Measurements from ENCODE around the gene JHY. TPM values are rescaled to one million over a fixed set of nuclear protein-coding genes. Genes with fewer than 3 reads are reported as not detected.
"Not testable (repeated sequence)": the region's sequence is repeated elsewhere in the genome, so short reads cannot be mapped to it uniquely, and the experiment has no call there.

JHY gene
- total and polyA plus RNA-seq, 2 donors (not counting 1 experiment from before 2014, with no cell fraction given), result 2.3 to 5.1 TPM

GRCh38 chr11:122861631-122862030 is 20.9 kb upstream of the JHY start:
- Histone ChIP-seq H3K27me3 (replicated peaks in 1 of 4; ENCODE audit: control extremely low read depth in 1 of 4, control insufficient read depth in 3 of 4, insufficient read depth in 4 of 4, low read length in 3 of 4) (peaks cover 0 to 20% (median 6%) of the 10 kb centered on the region in 4 experiments), H3K79me2 (ENCODE audit: control insufficient read depth, insufficient read depth, low read length) (no peaks in the 10 kb centered on the region), H3K27ac (ENCODE audit: low read length in 2 of 2) (no peak overlapping the region), H3K9ac (ENCODE audit: low read length) (no peak overlapping the region), H3K36me3 (replicated peaks in 1 of 2; ENCODE audit: control extremely low read depth in 1 of 2, control insufficient read depth in 1 of 2, extremely low read depth in 1 of 2, insufficient read depth in 2 of 2, low read length in 1 of 2) (no peaks in the 10 kb centered on the region), H3K9me3 (ENCODE audit: control extremely low read depth in 1 of 3, control insufficient read depth in 2 of 3, insufficient read depth in 1 of 3, low read length in 2 of 3) (no peaks in the 10 kb centered on the region), H3K4me1 (ENCODE audit: control insufficient read depth in 2 of 2, insufficient read depth in 2 of 2, low read length in 2 of 2) (peaks cover under 1 to 8% of the 10 kb centered on the region in 2 donors), H4K20me1 (ENCODE audit: control insufficient read depth, insufficient read depth, low read length, poor library complexity, severe bottlenecking) (no peaks in the 10 kb centered on the region), H2AFZ (ENCODE audit: insufficient read depth, low read depth, low read length, poor library complexity, severe bottlenecking) (no peak overlapping the region), H3K4me3 (ENCODE audit: control extremely low read depth in 1 of 5, extremely low read depth in 1 of 5, insufficient read depth in 1 of 5, low read depth in 2 of 5, low read length in 4 of 5) (no peak overlapping the region), H3K4me2 (replicated peaks; ENCODE audit: low read depth, low read length, poor library complexity, severe bottlenecking) (no peak overlapping the region)
- Mint-ChIP-seq H3K4me1 (peaks cover 13% of the 10 kb centered on the region), H3K27me3 (peaks cover 49% of the 10 kb centered on the region), H3K9me3 (ENCODE audit: insufficient read depth) (no peaks in the 10 kb centered on the region), H3K27ac (no peak overlapping the region), H3K4me3 (no peak overlapping the region)
- CTCF ChIA-PET, result interaction anchor here (0.6 to 7.4 kb wide), 9 partner anchors 9 to 281 kb away, joined by 3 to 128 read pairs (median 18); partner anchors contain the start of gene HSPA8
- TF ChIP-seq EZH2 (IDR thresholded peaks at IDR 0.05; ENCODE audit: borderline replicate concordance, insufficient read depth, low read depth, low read length, poor library complexity, severe bottlenecking), result no peak
- TF ChIP-seq, protein P1, sequence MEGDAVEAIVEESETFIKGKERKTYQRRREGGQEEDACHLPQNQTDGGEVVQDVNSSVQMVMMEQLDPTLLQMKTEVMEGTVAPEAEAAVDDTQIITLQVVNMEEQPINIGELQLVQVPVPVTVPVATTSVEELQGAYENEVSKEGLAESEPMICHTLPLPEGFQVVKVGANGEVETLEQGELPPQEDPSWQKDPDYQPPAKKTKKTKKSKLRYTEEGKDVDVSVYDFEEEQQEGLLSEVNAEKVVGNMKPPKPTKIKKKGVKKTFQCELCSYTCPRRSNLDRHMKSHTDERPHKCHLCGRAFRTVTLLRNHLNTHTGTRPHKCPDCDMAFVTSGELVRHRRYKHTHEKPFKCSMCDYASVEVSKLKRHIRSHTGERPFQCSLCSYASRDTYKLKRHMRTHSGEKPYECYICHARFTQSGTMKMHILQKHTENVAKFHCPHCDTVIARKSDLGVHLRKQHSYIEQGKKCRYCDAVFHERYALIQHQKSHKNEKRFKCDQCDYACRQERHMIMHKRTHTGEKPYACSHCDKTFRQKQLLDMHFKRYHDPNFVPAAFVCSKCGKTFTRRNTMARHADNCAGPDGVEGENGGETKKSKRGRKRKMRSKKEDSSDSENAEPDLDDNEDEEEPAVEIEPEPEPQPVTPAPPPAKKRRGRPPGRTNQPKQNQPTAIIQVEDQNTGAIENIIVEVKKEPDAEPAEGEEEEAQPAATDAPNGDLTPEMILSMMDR (IDR thresholded peaks at IDR 0.05), result no peak
- POLR2A ChIA-PET, result no interaction called here
- WGBS (ENCODE audit: insufficient coverage), result no CpG with 5 or more reads among the region's 3 CpGs
- ATAC-seq (ENCODE audit: low read depth), result no peak
- no peak for DNase-seq
- intact Hi-C loops (cut with micrococcal nuclease), result no loop called here

DNA sequence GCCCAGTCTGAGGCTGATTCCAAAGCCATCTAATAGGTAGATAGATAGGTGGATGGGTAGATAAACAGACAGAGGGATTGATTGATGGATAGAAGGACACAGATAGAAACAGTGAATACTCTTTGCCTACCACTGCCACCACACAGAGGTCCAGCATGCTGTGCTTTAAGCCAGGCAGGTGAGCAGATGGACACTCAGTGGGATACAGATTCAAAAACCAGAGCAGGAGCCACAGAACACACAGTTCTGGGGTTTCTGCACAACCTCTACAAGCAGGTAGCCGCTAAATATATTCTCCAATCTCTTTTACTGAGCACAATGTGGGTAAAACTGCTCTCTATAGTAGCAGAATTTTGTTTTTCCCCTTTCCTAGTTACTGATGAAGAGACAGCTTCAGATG is 20.5 kb upstream of the JHY start:
- intact Hi-C loops (cut with micrococcal nuclease), result no loop called here
- no peak for DNase-seq
- Mint-ChIP-seq H3K9me3 (ENCODE audit: insufficient read depth) (no peaks in the 10 kb centered on the region), H3K27ac (no peak overlapping the region), H3K4me3 (no peak overlapping the region), H3K4me1 (peaks cover 10% of the 10 kb centered on the region), H3K27me3 (peaks cover 52% of the 10 kb centered on the region)
- ChIA-PET POLR2A (no interaction called here), CTCF (interaction anchor here (0.6 to 7.4 kb wide), 7 partner anchors 10 to 282 kb away, joined by 3 to 128 read pairs (median 18); partner anchors contain the start of gene HSPA8)
- no peaks in the 10 kb centered on the region for H3K36me3 ChIP-seq (replicated peaks in 1 of 2; ENCODE audit: control extremely low read depth in 1 of 2, control insufficient read depth in 1 of 2, extremely low read depth in 1 of 2, insufficient read depth in 2 of 2, low read length in 1 of 2)
- H3K4me1 ChIP-seq (ENCODE audit: control insufficient read depth in 2 of 2, insufficient read depth in 2 of 2, low read length in 2 of 2), result peaks cover 0 to 8% of the 10 kb centered on the region in 2 donors
- no peak overlapping the region for H2AFZ ChIP-seq (ENCODE audit: insufficient read depth, low read depth, low read length, poor library complexity, severe bottlenecking)
- H3K27me3 ChIP-seq (replicated peaks in 1 of 4; ENCODE audit: control extremely low read depth in 1 of 4, control insufficient read depth in 3 of 4, insufficient read depth in 4 of 4, low read length in 3 of 4), result peaks cover 0 to 20% (median 6%) of the 10 kb centered on the region in 4 experiments
- no peak overlapping the region for H3K9ac ChIP-seq (ENCODE audit: low read length)
- H3K4me3 ChIP-seq (ENCODE audit: control extremely low read depth in 1 of 5, extremely low read depth in 1 of 5, insufficient read depth in 1 of 5, low read depth in 2 of 5, low read length in 4 of 5), result no peak overlapping the region
- H4K20me1 ChIP-seq (ENCODE audit: control insufficient read depth, insufficient read depth, low read length, poor library complexity, severe bottlenecking), result no peaks in the 10 kb centered on the region
- TF ChIP-seq, protein P1 (IDR thresholded peaks at IDR 0.05), result no peak
- no peak for TF ChIP-seq EZH2 (IDR thresholded peaks at IDR 0.05; ENCODE audit: borderline replicate concordance, insufficient read depth, low read depth, low read length, poor library complexity, severe bottlenecking)
- WGBS (ENCODE audit: insufficient coverage), result no CpG with 5 or more reads among the region's 1 CpG
- no peak overlapping the region for H3K4me2 ChIP-seq (replicated peaks; ENCODE audit: low read depth, low read length, poor library complexity, severe bottlenecking)
- no peaks in the 10 kb centered on the region for H3K9me3 ChIP-seq (ENCODE audit: control extremely low read depth in 1 of 3, control insufficient read depth in 2 of 3, insufficient read depth in 1 of 3, low read length in 2 of 3)
- no peak for ATAC-seq (ENCODE audit: low read depth)
- H3K27ac ChIP-seq (ENCODE audit: low read length in 2 of 2), result no peak overlapping the region
- no peaks in the 10 kb centered on the region for H3K79me2 ChIP-seq (ENCODE audit: control insufficient read depth, insufficient read depth, low read length)

DNA sequence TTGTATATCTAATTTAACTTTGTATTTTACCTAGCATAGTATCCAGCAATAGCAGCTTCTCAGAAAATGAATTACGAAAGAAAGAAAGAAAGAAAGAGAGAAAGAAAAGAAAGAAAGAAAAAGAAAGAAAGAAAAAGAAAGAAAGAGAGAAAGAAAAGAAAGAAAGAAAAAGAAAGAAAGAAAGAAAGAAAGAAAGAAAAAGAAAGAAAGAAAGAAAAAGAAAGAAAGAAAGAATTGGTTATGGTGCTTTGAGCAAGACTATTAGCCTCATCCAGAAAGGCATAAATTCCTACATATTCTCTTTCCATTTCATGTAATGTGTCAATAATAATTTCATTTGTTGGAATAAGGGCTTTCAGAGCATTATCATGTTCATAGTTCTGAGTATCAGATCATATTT is 19.4 kb upstream of the JHY start:
- POLR2A ChIA-PET; H3K4me1 ChIP-seq (ENCODE audit: control insufficient read depth in 2 of 2, insufficient read depth in 2 of 2, low read length in 2 of 2); H3K79me2 ChIP-seq (ENCODE audit: control insufficient read depth, insufficient read depth, low read length); H2AFZ ChIP-seq (ENCODE audit: insufficient read depth, low read depth, low read length, poor library complexity, severe bottlenecking); H4K20me1 ChIP-seq (ENCODE audit: control insufficient read depth, insufficient read depth, low read length, poor library complexity, severe bottlenecking); ATAC-seq (ENCODE audit: low read depth); H3K9me3 ChIP-seq (ENCODE audit: control extremely low read depth in 1 of 3, control insufficient read depth in 2 of 3, insufficient read depth in 1 of 3, low read length in 2 of 3); H3K4me3 ChIP-seq (ENCODE audit: control extremely low read depth in 1 of 5, extremely low read depth in 1 of 5, insufficient read depth in 1 of 5, low read depth in 2 of 5, low read length in 4 of 5); H3K9me3 Mint-ChIP-seq (ENCODE audit: insufficient read depth); H3K4me2 ChIP-seq (replicated peaks; ENCODE audit: low read depth, low read length, poor library complexity, severe bottlenecking); H3K4me3 Mint-ChIP-seq; DNase-seq; H3K27ac ChIP-seq (ENCODE audit: low read length in 2 of 2); H3K36me3 ChIP-seq (replicated peaks in 1 of 2; ENCODE audit: control extremely low read depth in 1 of 2, control insufficient read depth in 1 of 2, extremely low read depth in 1 of 2, insufficient read depth in 2 of 2, low read length in 1 of 2); H3K9ac ChIP-seq (ENCODE audit: low read length); H3K27ac Mint-ChIP-seq: not testable (repeated sequence)
- peaks cover 0 to 24% (median 6%) of the 10 kb centered on the region in 4 experiments for H3K27me3 ChIP-seq (replicated peaks in 1 of 4; ENCODE audit: control extremely low read depth in 1 of 4, control insufficient read depth in 3 of 4, insufficient read depth in 4 of 4, low read length in 3 of 4)
- intact Hi-C loops (cut with micrococcal nuclease), result loop anchor here (1.0 kb wide), 2 partner anchors 160 to 191 kb away; no protein-coding TSS in a partner anchor
- peaks cover 60% of the 10 kb centered on the region for H3K27me3 Mint-ChIP-seq
- WGBS (ENCODE audit: insufficient coverage), result no CpG with 5 or more reads among the region's 1 CpG
- H3K4me1 Mint-ChIP-seq, result peaks cover 10% of the 10 kb centered on the region
- CTCF ChIA-PET, result interaction anchor here (0.6 to 7.4 kb wide), 18 partner anchors 11 to 389 kb away, joined by 3 to 128 read pairs (median 9); partner anchors contain the start of genes HSPA8 and JHY

Data from B cell (primary cell).